ENCODE data around the gene OSMR.
"Not testable (repeated sequence)": the region's sequence is repeated elsewhere in the genome, so short reads cannot be mapped to it uniquely, and the experiment has no call there.

OSMR gene

GRCh38 chr5:38831117-38831516, 14.7 kb upstream of the OSMR start:
- no peak for DNase-seq (ENCODE audit: low spot score)

- peak; percentile 33 for DNase-seq (ENCODE audit: low spot score)
These were observed 13.9 kb upstream of the OSMR start for GRCh38 chr5:38831909-38832308.

GRCh38 chr5:38832810-38833209, 13.0 kb upstream of the OSMR start:
- DNase-seq (ENCODE audit: low spot score): no peak

- no peak for DNase-seq (ENCODE audit: low spot score)
These were observed 9.9 kb upstream of the OSMR start for GRCh38 chr5:38835887-38836286.

- DNase-seq (ENCODE audit: low spot score): no peak
These were observed 8.4 kb upstream of the OSMR start for GRCh38 chr5:38837416-38837815.

GRCh38 chr5:38837932-38838331, 7.9 kb upstream of the OSMR start:
- no peak for DNase-seq (ENCODE audit: low spot score)

- DNase-seq (ENCODE audit: low spot score): no peak
These were observed 2.1 kb upstream of the OSMR start for GRCh38 chr5:38843665-38844064.

- DNase-seq (ENCODE audit: low spot score): no peak
These were observed 683 bp downstream of the OSMR start for GRCh38 chr5:38846379-38847011.

- DNase-seq (ENCODE audit: low spot score): no peak
These were observed 1.9 kb downstream of the OSMR start for GRCh38 chr5:38847559-38848347.

- no peak for DNase-seq (ENCODE audit: low spot score)
These were observed 2.8 kb downstream of the OSMR start for GRCh38 chr5:38848637-38849036.

GRCh38 chr5:38851640-38852039, 5.8 kb downstream of the OSMR start:
- not testable (repeated sequence) for DNase-seq (ENCODE audit: low spot score)

- no peak for DNase-seq (ENCODE audit: low spot score)
These were observed 8.1 kb downstream of the OSMR start for GRCh38 chr5:38853753-38854470.

GRCh38 chr5:38854907-38855306, 9.1 kb downstream of the OSMR start:
- DNase-seq (ENCODE audit: low spot score): no peak

- no peak for DNase-seq (ENCODE audit: low spot score)
These were observed 10.8 kb downstream of the OSMR start for GRCh38 chr5:38856660-38857059.

- no peak for DNase-seq (ENCODE audit: low spot score)
These were observed 13.0 kb downstream of the OSMR start for GRCh38 chr5:38858839-38859238.

- not testable (repeated sequence) for DNase-seq (ENCODE audit: low spot score)
These were observed 16.4 kb downstream of the OSMR start for GRCh38 chr5:38861986-38862770.

GRCh38 chr5:38866362-38867031, 20.7 kb downstream of the OSMR start:
- DNase-seq (ENCODE audit: low spot score): no peak

GRCh38 chr5:38867032-38867398, 21.2 kb downstream of the OSMR start:
- no peak for DNase-seq (ENCODE audit: low spot score)

- DNase-seq (ENCODE audit: low spot score): no peak
These were observed 21.6 kb downstream of the OSMR start for GRCh38 chr5:38867416-38867815.

GRCh38 chr5:38870595-38870994, 24.8 kb downstream of the OSMR start:
- DNase-seq (ENCODE audit: low spot score): no peak

- no peak for DNase-seq (ENCODE audit: low spot score)
These were observed 25.3 kb downstream of the OSMR start for GRCh38 chr5:38871058-38871605.

Data from activated CD4-positive, alpha-beta T cell treated with anti-CD3 and anti-CD28 coated beads, Interleukin-2, Interleukin-4, amounts not matched to agents 100 ng/mL and 50 ng/mL, durations not matched to agents 16 hours and 8 hours (primary cell).